Measurements from ENCODE around the gene SLC9A9.

Gene SLC9A9

GRCh38 chr3:143266927-143267326 lies 581.3 kb downstream of the SLC9A9 start:
- no peak for DNase-seq (ENCODE audit: low read depth)
- no peak overlapping the region for H3K4me3 ChIP-seq (ENCODE audit: low read depth, low read length)
- no peak for TF ChIP-seq CTCF (IDR thresholded peaks at IDR 0.05; ENCODE audit: control insufficient read depth, extremely low read depth, insufficient read depth)

GRCh38 chr3:143266511-143266910 lies 581.8 kb downstream of the SLC9A9 start:
- H3K4me3 ChIP-seq (ENCODE audit: low read depth, low read length) = no peak overlapping the region
- TF ChIP-seq CTCF (IDR thresholded peaks at IDR 0.05; ENCODE audit: control insufficient read depth, extremely low read depth, insufficient read depth) = no peak
- no peak for DNase-seq (ENCODE audit: low read depth)

- no peak for DNase-seq (ENCODE audit: low read depth)
- H3K4me3 ChIP-seq (ENCODE audit: low read depth, low read length) = no peak overlapping the region
- TF ChIP-seq CTCF (IDR thresholded peaks at IDR 0.05; ENCODE audit: control insufficient read depth, extremely low read depth, insufficient read depth) = no peak
Observed at GRCh38 chr3:143265501-143266070, 582.7 kb downstream of the SLC9A9 start.

- no peak overlapping the region for H3K4me3 ChIP-seq (ENCODE audit: low read depth, low read length)
- TF ChIP-seq CTCF (IDR thresholded peaks at IDR 0.05; ENCODE audit: control insufficient read depth, extremely low read depth, insufficient read depth) = no peak
- DNase-seq (ENCODE audit: low read depth) = no peak
Observed at GRCh38 chr3:143263852-143264513, 584.3 kb downstream of the SLC9A9 start.

- no peak for DNase-seq (ENCODE audit: low read depth)
- TF ChIP-seq CTCF (IDR thresholded peaks at IDR 0.05; ENCODE audit: control insufficient read depth, extremely low read depth, insufficient read depth) = no peak
- no peak overlapping the region for H3K4me3 ChIP-seq (ENCODE audit: low read depth, low read length)
Observed at GRCh38 chr3:143261848-143262247, 586.4 kb downstream of the SLC9A9 start.

- no peak for TF ChIP-seq CTCF (IDR thresholded peaks at IDR 0.05; ENCODE audit: control insufficient read depth, extremely low read depth, insufficient read depth)
- no peak for DNase-seq (ENCODE audit: low read depth)
- no peak overlapping the region for H3K4me3 ChIP-seq (ENCODE audit: low read depth, low read length)
Observed at GRCh38 chr3:143258692-143259091, 589.6 kb downstream of the SLC9A9 start.

GRCh38 chr3:143256416-143256815 lies 591.9 kb downstream of the SLC9A9 start:
- no peak for TF ChIP-seq CTCF (IDR thresholded peaks at IDR 0.05; ENCODE audit: control insufficient read depth, extremely low read depth, insufficient read depth)
- no peak overlapping the region for H3K4me3 ChIP-seq (ENCODE audit: low read depth, low read length)
- DNase-seq (ENCODE audit: low read depth) = no peak
